GM23248 (cell line): Measurements from ENCODE around the gene ANO2.

Source experiments
- EZH2 ChIP-seq: fragments of 200-600 bp; sonication (generic); IDR thresholded peaks from 2 replicates; pipeline ENCODE4 v1.6.1; 2018; ENCODE audit warnings: antibody characterized with exemption, mild to moderate bottlenecking; ENCODE audit not compliant: insufficient read depth, poor library complexity, severe bottlenecking
- EZH2phosphoT487 ChIP-seq: fragments of 200-600 bp; sonication (generic); IDR thresholded peaks from 2 replicates; pipeline ENCODE4 v1.6.1; 2018; ENCODE audit warnings: antibody characterized with exemption, moderate library complexity, mild to moderate bottlenecking, low read depth; ENCODE audit not compliant: insufficient read depth

- no peak for TF ChIP-seq EZH2
- TF ChIP-seq EZH2phosphoT487 = no peak
Observed at GRCh38 chr12:5713599-5714081, 231.4 kb downstream of the ANO2 start.
